HepG2 (cell line): Measurements from ENCODE around the gene DSN1. TPM values are rescaled to one million over a fixed set of nuclear protein-coding genes. Genes with fewer than 3 reads are reported as not detected.

Source experiments
- ATAC-seq: fragments of 200-7000 bp; cut with Tn5 transposase; 3 replicates; pipeline ENCODE4 v1.9.1; 2020; ENCODE audit warnings: mild to moderate bottlenecking, moderate library complexity
- BruUV-seq: library from RNA; stranded (reverse); fragments of 400-500 nt; replicated peaks from 2 replicates; lab custom pipeline; 2021; lab: Mats Ljungman, UMichigan
- CTCF ChIA-PET: fragments of 300-600 bp; formaldehyde crosslinking; extraction: SDS; loops from one replicate; lab custom pipeline; 2021; ENCODE audit warnings: low total read pairs, inconsistent platforms, low intra/inter-chr PET ratio; lab: Yijun Ruan, JAX
- POLR2A ChIA-PET: fragments of 350-600 bp; sonication (Branson Sonifier 250); formaldehyde crosslinking; loops from one replicate; lab custom pipeline; 2020; ENCODE audit warnings: antibody characterized with exemption, inconsistent platforms; lab: Yijun Ruan, JAX
- DNase-seq: peaks from one replicate; pipeline ENCODE4 v3.0.0-alpha.2; 2015; ENCODE audit warnings: low spot score
- FAIRE-seq: peaks from 3 replicates; lab custom pipeline; 2011; peaks lifted over from hg19 to GRCh38; lab: Jason Lieb, UNC
- H2AFZ ChIP-seq: one replicate; pipeline ENCODE4 v1.6.1; 2011; ENCODE audit warnings: low read length, inconsistent platforms
- H3K27ac ChIP-seq: fragments of 300-600 bp; 3 replicates; pipeline ENCODE4 v1.8.0; 2011; ENCODE audit warnings: mixed run types, mild to moderate bottlenecking, mixed read lengths, low read length, inconsistent platforms; ENCODE audit not compliant: insufficient read depth; ENCODE audit errors: extremely low read length
- H3K27me3 ChIP-seq, 2 experiments: fragments of 200-600 bp in 1 of 2; 2 replicates in 1 of 2; 3 replicates in 1 of 2; pipeline versions ENCODE4 v1.6.0 to v1.8.0; 2011; ENCODE audit warnings: low read length in 2 of 2, mild to moderate bottlenecking in 2 of 2, moderate library complexity in 2 of 2, inconsistent platforms in 1 of 2; ENCODE audit not compliant: insufficient read depth in 2 of 2, control insufficient read depth in 1 of 2
- H3K36me3 ChIP-seq, 2 experiments: fragments of 200-600 bp in 1 of 2; replicated peaks in 1 of 2; 2 replicates in 1 of 2; 3 replicates in 1 of 2; pipeline versions ENCODE4 v1.5.1 to v1.8.0; 2011; ENCODE audit warnings: low read length in 2 of 2, inconsistent platforms in 1 of 2; ENCODE audit not compliant: insufficient read depth in 2 of 2, control insufficient read depth in 1 of 2
- H3K4me1 ChIP-seq: 2 replicates; pipeline ENCODE4 v1.5.1; 2012; ENCODE audit warnings: low read length, inconsistent platforms; ENCODE audit not compliant: insufficient read depth
- H3K4me2 ChIP-seq: 2 replicates; pipeline ENCODE4 v1.6.0; 2011; ENCODE audit warnings: low read depth, low read length, inconsistent platforms
- H3K4me3 ChIP-seq, 3 experiments: fragments of 200-600 bp in 1 of 3; sonication (generic), shearing (Covaris generic) in 1 of 3; replicated peaks in 1 of 3; 2 replicates each; pipeline ENCODE4 v1.5.1; 2011 to 2016; ENCODE audit warnings: low read length in 3 of 3, inconsistent platforms in 2 of 3, low read depth in 2 of 3, mild to moderate bottlenecking in 2 of 3, control low read depth in 1 of 3, mixed read lengths in 1 of 3; ENCODE audit not compliant: insufficient read depth in 1 of 3
- H3K79me2 ChIP-seq: one replicate; pipeline ENCODE4 v1.6.1; 2011; ENCODE audit warnings: low read length, inconsistent platforms; ENCODE audit not compliant: insufficient read depth
- H3K9ac ChIP-seq: 2 replicates; pipeline ENCODE4 v1.6.0; 2011; ENCODE audit warnings: mild to moderate bottlenecking, low read depth, low read length, inconsistent platforms; ENCODE audit not compliant: insufficient read depth
- H3K9me3 ChIP-seq: 2 replicates; pipeline ENCODE4 v1.5.1; 2012; ENCODE audit warnings: mild to moderate bottlenecking, low read length
- H4K20me1 ChIP-seq: 2 replicates; pipeline ENCODE4 v1.6.0; 2011; ENCODE audit warnings: inconsistent platforms, mild to moderate bottlenecking, low read length, moderate library complexity; ENCODE audit not compliant: insufficient read depth
- AKNA ChIP-seq: sonication (generic); formaldehyde crosslinking; IDR thresholded peaks from 2 replicates; pipeline ENCODE4 v1.4.0; 2020; ENCODE audit warnings: missing genetic modification reagents, borderline replicate concordance
- ASH2L ChIP-seq: fragments of 300-600, 200-600 bp; sonication (generic); IDR thresholded peaks from 2 replicates; pipeline ENCODE4 v1.7.0; 2017; ENCODE audit warnings: low read depth, mild to moderate bottlenecking, moderate library complexity, mixed read lengths, low read length; ENCODE audit not compliant: insufficient read length
- E2F1 ChIP-seq: sonication (generic); formaldehyde crosslinking; IDR thresholded peaks from 2 replicates; pipeline ENCODE4 v1.5.0; 2020; ENCODE audit warnings: missing genetic modification reagents
- GPN1 ChIP-seq: sonication (generic); formaldehyde crosslinking; IDR thresholded peaks from 2 replicates; pipeline ENCODE4 v1.5.1; 2020; ENCODE audit warnings: missing genetic modification reagents, borderline replicate concordance
- KDM6A ChIP-seq: IDR thresholded peaks from 2 replicates; pipeline ENCODE4 v1.6.1; 2016; ENCODE audit warnings: low read depth
- MAZ ChIP-seq, 2 experiments: sonication (generic) in 1 of 2; formaldehyde crosslinking in 1 of 2; IDR thresholded peaks; 2 replicates each; pipeline versions ENCODE4 v1.5.0 to v1.6.1; 2012 to 2020; ENCODE audit warnings: low read depth in 2 of 2, mild to moderate bottlenecking in 2 of 2, borderline replicate concordance in 1 of 2, improper control_type of control experiment in 1 of 2, low read length in 1 of 2, missing genetic modification reagents in 1 of 2, moderate library complexity in 1 of 2
- NCOR1 ChIP-seq: fragments of 200-600 bp; sonication (generic); IDR thresholded peaks from 2 replicates; pipeline ENCODE4 v1.7.0; 2017; ENCODE audit warnings: antibody characterized with exemption, low read length, borderline replicate concordance
- PITX1 ChIP-seq: sonication (generic); formaldehyde crosslinking; IDR thresholded peaks from 2 replicates; pipeline ENCODE4 v1.5.1; 2020; ENCODE audit warnings: mild to moderate bottlenecking, missing genetic modification reagents
- ZBTB37 ChIP-seq: sonication (generic); formaldehyde crosslinking; IDR thresholded peaks from 2 replicates; pipeline ENCODE4 v1.4.0; 2020; ENCODE audit warnings: mild to moderate bottlenecking, missing genetic modification reagents
- ZNF136 ChIP-seq: sonication (generic); formaldehyde crosslinking; IDR thresholded peaks from 2 replicates; pipeline ENCODE4 v1.8.1; 2022; ENCODE audit warnings: low read depth, mild to moderate bottlenecking, moderate library complexity, missing genetic modification reagents
- ZNF432 ChIP-seq: sonication (generic); formaldehyde crosslinking; IDR thresholded peaks from 2 replicates; pipeline ENCODE4 v1.5.0; 2020; ENCODE audit warnings: missing genetic modification reagents, mild to moderate bottlenecking, borderline replicate concordance
- ZNF484 ChIP-seq: sonication (generic); formaldehyde crosslinking; IDR thresholded peaks from 2 replicates; pipeline ENCODE4 v1.5.1; 2020; ENCODE audit warnings: mild to moderate bottlenecking, low read depth, missing genetic modification reagents, borderline replicate concordance
- WGBS: methylation state at CpG from one replicate; pipeline ENCODE4 v1.1.6; 2017; ENCODE audit warnings: low lambda C conversion rate; 5-methylcytosine and 5-hydroxymethylcytosine counted together
- in situ Hi-C: cut with HindIII; loops from 2 replicates; pipeline ENCODE4 v1.10.0; 2017; ENCODE audit warnings: low pct_unique_long_range_greater_than_20kb; ENCODE audit not compliant: extremely low pct_ligation_motif_present
- intact Hi-C: fragments of 100-400 bp; cut with micrococcal nuclease; formaldehyde crosslinking; loops from one replicate; pipeline ENCODE4 v1.10.0; 2022; ENCODE audit not compliant: unreplicated experiment
- polyA plus RNA-seq, 8 experiments: library from polyadenylated mRNA; depleted of rRNA in 3 of 8; stranded (reverse) in 7 of 8; unstranded in 1 of 8; fragments of >200 nt; fragmentation: Illumina TruSeq in 4 of 8; extraction: Trizol in 4 of 8; gene quantifications; 2 replicates each; pipeline versions ENCODE4 v1.2.1 to v1.2.3, GENCODE V29; 2011 to 2016; ENCODE audit warnings: low read depth in 4 of 8, missing spikeins in 1 of 8, mixed read lengths in 1 of 8; ENCODE audit not compliant: insufficient read depth in 1 of 8
- total RNA-seq, 5 experiments: library from RNA; depleted of rRNA; stranded (reverse); fragments of >200 nt; fragmentation: Illumina TruSeq; extraction: Trizol; gene quantifications; 2 replicates each; pipeline ENCODE4 v1.2.3, GENCODE V29; 2016; ENCODE audit warnings: low read depth in 1 of 5

The DSN1 gene
- total and polyA plus RNA-seq, 2 of the 13 experiments (the other 11 are each of a cell fraction or from before 2014, with no cell fraction given), result 18.7 to 53.7 TPM

- Histone ChIP-seq H3K9ac (no peak overlapping the region), H4K20me1 (no peaks in the 10 kb centered on the region), H3K9me3 (no peaks in the 10 kb centered on the region), H3K36me3 (peaks cover 19 to 40% of the 10 kb centered on the region in 2 experiments), H3K79me2 (no peaks in the 10 kb centered on the region), H3K27ac (no peak overlapping the region), H2AFZ (no peak overlapping the region), H3K27me3 (no peaks in the 10 kb centered on the region), H3K4me2 (no peak overlapping the region), H3K4me3 (no peak overlapping the region), H3K4me1 (no peaks in the 10 kb centered on the region)
- WGBS, result 94% methylated on average over 3 of the region's 3 CpGs
- no TSS peak for BruUV-seq
- CTCF ChIA-PET, result no interaction called here
- DNase-seq, result no peak
- in situ Hi-C loops (no loop called here), intact Hi-C loops (no loop called here)
- POLR2A ChIA-PET, result no interaction called here
- no peak for FAIRE-seq
- no peak for ATAC-seq
- TF ChIP-seq ZNF136 (CRISPR knock-in tag) (no peak), MAZ (IDR thresholded peaks at IDR 0.05; ENCODE audit: borderline replicate concordance, low read depth, low read length) (no peak), MAZ (CRISPR knock-in tag; IDR thresholded peaks at IDR 0.05; ENCODE audit: low read depth) (no peak), E2F1 (no peak), ZBTB37 (CRISPR knock-in tag) (no peak), NCOR1 (no peak), ZNF432 (CRISPR knock-in tag) (no peak), KDM6A (CRISPR knock-in tag) (no peak), GPN1 (CRISPR knock-in tag) (no peak), ZNF484 (CRISPR knock-in tag) (no peak), AKNA (no peak), ASH2L (no peak), PITX1 (CRISPR knock-in tag) (no peak)
These were observed 43.9 kb upstream of the DSN1 start for GRCh38 chr20:36817496-36817895.
